ENCODE data around the gene NXN.

NXN gene

DNA sequence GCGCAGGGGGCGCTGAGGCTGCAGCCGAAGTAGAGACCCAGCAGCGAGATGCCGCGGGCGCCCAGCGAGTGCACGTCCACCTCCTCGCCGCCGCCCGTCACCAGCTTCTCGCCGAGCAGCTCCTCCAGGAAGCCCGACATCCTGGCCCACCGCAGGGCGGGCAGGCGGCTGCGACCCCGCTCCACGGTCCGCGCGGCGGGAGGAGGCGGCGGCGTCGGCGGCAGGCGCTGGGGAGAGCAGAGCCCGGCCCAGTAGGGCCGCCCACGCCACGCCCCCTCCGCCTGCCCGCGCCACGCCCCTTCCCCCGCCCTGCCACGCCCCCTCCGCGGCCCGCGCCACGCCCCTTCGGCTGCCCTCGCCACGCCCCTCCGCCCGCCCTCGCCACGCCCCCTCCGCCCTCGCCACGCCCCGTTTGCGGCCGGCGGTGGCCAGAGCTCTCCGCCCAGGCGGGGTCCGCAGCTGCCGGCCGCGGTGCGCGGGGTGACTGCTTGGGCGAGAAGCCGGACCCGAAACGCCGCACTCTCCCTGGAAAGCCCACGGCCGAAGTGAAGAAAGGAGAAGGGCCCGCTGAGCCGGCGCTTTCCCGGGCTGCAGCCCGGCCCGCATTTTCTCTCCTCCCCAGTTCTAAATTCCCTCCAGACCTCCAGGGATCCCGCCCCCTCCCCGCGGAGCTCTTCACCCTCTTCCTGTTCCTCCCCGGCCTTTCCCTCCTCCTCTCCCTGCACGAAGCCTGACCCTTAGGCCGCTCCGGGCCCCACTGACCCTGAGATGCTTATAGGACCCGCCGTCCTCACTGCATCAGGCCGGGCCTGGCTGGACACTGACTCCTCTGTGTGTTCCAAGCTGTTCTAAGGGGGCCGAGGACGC lies at the start of gene NXN:
Gene NXN, minus strand, starts transcription at position 238 of the 867 bp plus-strand sequence.
- in situ Hi-C loops (cut with MboI; ENCODE audit: low sequenced_read_pairs), result loop anchor here (25.0 kb wide), 1 partner anchor 242 kb away; the partner anchor contains the start of gene TLCD3A

DNA sequence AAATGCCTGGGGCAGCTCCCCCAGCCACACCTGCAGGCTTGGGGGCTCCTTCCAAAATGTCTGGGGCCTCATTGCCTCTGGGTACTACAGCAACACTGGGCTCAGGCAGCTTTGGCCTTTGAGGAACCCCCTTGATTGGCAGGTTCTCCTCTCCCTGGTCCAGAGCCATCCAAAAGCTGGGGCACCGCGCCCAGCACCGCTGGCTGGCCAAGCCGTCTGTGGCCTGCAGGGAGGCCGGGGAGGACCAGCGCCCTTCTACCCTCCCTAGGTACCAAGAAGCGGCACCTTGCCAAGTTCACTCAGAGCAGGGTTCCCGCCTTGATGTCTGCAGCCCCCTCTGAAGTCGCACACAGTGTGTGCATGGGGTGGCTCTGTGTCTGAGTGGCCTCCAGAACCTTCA lies 47.5 kb upstream of the NXN start:
- in situ Hi-C loops (cut with MboI; ENCODE audit: low sequenced_read_pairs), result no loop called here

DNA sequence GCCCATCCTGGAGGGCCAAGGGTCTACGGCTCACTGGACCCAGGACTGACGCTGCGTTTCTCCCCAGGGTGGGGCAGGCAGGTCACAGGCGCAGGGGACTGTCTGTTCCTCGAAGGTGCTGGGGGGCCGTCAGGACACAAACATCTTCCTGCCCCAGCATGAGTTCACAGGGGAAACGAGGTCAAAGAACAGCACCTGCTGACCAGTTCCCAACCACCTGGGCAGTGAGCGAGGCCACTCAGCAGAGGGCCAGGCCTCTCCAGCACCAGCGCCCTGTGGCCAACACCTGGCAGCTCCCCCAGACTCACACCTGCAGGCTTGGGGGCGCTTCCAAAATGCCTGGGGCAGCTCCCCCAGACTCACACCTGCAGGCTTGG lies 47.0 kb upstream of the NXN start:
- in situ Hi-C loops (cut with MboI; ENCODE audit: low sequenced_read_pairs), result no loop called here

DNA sequence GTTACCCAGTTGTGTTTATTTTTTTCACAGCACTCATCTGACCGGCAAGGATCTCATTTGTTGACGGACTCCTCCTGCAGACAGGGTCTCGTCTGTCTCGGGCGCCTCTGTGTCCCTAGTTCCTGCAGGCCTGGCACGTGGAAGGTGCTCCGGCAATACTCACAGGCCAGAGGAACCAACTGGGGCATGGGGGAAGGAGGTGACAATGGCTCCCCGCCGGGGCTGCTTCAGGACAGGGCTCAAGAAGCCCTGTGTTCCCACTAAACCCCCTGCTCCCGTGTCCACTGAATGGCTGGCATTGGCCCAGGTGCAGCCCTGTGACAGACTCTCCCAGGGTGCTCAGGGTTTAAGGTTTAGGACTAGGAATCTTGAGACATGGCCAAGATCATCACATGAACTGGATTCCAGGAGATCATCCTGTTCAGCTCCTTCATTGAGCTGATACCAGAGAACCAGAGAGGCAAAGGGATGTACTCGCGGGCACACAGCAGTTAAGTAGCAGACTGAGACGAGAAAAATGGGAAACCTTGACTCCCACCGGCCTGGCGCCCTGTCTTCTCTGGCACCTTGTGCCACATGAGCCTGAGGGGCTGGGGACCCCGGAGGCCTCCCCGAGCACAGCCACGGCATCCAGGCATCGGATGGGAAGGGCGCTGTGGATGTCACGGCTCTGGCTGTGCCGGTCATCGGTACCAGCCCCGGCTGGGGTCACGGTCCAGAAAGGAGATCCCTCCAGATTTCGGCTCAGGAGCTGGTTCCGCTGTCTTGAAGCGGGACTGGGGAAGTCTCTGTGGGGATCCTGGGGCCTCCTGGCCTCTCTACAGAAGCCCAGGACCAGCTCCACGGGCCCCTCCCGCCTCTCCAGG lies 46.4 kb upstream of the NXN start:
- in situ Hi-C loops (cut with MboI; ENCODE audit: low sequenced_read_pairs), result no loop called here

DNA sequence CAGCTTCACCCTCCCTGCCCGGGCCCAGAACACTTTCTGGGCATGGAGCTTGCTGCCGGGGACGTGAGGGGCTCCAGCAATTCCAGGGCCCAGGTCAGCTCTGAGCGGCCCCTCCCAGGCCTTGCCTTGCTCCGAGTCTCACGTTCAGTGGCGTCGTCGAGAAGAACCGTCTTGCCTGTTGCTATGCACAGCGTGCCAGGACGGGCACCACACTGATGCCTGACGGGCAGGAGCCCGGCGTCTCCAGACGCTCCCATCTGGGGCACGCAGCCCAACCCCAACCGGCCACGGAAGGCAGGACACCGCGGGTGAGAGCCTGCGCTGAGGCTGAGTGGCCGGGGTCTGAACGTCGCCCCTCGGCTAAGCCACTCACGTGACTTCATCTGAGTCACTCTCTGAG lies 44.5 kb upstream of the NXN start:
- in situ Hi-C loops (cut with MboI; ENCODE audit: low sequenced_read_pairs), result no loop called here

DNA sequence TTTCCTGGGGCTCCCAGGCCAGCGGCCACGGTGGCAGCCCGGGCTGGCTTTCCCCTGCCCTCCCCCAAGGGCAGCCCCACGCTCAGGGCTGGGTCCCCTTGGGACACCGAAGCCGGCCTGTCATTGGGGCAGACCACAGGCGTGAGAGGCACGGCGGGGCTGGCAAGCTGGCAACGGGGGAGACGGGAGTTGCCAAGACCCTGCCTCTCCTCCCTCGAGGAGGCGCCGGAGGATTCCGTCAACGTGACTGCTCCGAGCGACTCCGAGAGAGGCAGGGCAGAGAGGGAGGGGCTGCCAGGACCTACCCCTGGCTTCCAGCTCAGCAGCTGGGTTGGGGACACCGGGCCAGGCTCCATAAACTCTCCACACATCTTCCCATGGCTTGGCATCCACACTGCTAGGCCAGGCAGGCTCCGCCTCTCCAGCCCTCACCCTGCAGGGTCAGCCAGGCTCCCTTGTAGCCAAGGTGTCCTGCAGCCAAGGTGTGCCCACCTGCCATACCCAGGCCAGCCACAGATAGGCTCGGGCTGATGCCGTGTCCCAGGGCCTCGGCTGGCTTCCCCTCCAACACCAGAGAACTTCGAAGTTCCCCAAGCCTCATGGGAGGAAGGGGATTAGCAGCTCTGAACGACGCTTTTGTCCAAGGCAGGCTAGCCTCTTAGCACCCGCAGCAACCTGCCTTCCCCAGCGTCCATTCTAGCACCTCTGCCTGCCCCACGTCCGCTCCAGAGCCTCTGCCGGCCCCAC lies 42.9 kb upstream of the NXN start:
- in situ Hi-C loops (cut with MboI; ENCODE audit: low sequenced_read_pairs), result no loop called here

DNA sequence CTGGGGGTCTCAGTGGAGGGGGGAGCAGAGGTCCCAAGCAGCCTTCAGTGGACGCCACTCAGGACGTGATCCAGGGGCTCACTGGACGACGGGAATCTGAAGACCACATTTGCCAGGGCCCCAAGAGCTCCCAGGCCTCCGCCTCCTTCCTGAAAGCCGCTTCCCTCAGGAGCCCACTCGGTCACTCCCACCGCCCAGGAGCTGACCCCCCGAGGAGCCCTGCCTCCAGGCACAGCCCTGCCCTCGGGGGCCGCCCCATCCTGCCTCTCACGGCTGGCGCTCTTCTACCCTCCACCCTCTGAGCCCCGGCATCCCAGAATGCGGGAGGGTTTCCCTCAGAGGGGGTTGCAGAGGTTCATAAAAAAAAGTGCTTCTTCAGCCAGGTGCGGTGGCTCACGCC lies 41.6 kb upstream of the NXN start:
- in situ Hi-C loops (cut with MboI; ENCODE audit: low sequenced_read_pairs), result no loop called here

DNA sequence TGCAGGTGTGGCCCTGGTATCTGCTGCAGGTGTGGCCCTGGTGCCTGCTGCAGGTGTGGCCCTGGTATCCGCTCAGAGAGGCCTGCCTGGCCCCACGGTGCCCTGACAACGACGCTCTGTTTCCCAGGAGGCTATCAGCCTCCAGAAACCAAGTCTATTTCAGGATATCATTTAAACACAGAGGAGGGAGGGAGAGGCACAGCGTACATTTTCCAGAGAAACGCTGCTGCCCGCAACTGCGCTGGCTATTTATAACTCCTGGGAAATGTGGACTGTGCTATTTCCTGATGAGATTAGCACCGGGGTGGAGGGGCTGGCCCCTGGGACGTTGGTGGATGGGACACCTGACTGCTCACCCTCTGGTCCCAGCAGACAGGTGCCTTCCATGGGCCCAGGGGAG lies 39.9 kb upstream of the NXN start:
- in situ Hi-C loops (cut with MboI; ENCODE audit: low sequenced_read_pairs), result no loop called here

DNA sequence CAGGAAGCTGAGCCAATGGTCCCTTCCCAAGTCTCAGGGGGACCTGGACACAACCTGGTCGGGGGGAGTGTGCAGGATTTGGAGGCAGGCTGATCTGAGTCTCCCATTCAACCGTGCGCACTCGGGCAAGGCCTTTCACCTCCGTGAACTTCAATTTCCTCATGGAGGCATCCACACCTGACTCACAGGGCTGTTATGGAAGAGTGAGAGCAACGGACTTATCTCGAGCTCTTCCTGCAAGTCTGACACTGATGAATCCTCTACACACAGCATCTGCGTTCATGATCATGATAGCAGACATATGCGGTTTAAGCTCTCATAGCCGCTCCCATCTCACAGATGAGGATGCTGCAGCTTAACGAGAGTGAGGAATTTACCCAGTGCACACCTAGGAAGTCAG lies 39.0 kb upstream of the NXN start:
- in situ Hi-C loops (cut with MboI; ENCODE audit: low sequenced_read_pairs), result no loop called here

DNA sequence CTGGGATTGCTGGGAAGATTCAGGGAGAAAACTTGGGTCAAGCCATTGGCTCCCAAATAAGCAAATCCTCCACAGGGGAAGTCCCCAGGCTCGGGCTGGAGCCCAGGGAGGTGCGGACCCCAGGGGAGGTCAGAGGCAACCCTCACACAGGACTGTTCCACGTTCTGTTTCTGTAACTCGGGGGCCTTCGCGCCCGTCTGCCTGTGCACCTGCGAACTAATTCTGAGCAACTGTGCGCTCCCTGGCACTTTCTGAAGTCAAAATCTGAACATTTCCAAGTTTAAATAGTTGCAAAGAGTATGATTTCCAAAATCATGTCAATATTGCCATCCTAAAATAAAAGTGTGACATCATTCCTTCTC lies 34.1 kb upstream of the NXN start:
- in situ Hi-C loops (cut with MboI; ENCODE audit: low sequenced_read_pairs), result no loop called here

DNA sequence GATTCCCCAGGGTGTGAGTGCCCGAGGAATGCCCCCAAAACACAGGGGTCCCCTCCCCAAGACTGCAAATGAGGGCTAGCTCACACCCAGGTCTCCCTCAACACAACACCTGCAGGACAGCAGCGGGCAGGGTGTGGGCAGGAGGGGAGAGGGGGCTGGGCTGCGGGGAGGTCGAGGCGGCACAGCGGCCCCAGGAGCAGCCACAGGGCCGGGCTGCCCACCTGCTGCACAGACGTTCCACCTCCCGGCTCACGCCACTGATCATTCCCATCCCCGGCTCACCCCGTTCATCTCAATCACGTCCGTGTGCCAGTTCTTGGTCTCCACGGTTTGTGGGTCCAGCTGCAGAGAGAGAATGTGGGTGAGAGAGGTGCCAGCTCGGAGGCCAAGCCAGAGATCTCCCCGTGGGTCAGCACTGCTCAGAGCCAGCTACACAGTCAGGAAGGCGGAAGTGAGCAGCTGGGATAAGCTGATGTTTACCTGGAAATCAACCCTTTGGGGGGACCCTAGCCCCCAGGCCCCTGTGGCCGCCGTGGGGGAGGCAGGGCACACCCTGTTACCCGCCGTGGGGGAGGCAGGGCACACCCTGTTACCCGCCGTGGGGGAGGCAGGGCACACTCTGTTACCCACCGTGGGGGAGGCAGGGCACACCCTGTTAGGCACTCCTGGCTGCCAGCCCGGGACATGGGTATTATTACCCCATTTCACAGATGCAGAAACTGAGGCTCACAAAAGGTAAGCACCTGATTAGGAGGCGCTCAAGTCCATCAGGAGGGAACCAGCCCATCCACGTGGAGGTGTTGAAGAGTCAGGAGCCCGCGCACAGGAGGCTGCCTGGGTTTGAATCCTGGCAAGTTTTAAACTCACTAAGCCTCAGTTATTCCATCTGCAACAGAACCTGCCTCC lies 33.5 kb upstream of the NXN start:
- in situ Hi-C loops (cut with MboI; ENCODE audit: low sequenced_read_pairs), result no loop called here

DNA sequence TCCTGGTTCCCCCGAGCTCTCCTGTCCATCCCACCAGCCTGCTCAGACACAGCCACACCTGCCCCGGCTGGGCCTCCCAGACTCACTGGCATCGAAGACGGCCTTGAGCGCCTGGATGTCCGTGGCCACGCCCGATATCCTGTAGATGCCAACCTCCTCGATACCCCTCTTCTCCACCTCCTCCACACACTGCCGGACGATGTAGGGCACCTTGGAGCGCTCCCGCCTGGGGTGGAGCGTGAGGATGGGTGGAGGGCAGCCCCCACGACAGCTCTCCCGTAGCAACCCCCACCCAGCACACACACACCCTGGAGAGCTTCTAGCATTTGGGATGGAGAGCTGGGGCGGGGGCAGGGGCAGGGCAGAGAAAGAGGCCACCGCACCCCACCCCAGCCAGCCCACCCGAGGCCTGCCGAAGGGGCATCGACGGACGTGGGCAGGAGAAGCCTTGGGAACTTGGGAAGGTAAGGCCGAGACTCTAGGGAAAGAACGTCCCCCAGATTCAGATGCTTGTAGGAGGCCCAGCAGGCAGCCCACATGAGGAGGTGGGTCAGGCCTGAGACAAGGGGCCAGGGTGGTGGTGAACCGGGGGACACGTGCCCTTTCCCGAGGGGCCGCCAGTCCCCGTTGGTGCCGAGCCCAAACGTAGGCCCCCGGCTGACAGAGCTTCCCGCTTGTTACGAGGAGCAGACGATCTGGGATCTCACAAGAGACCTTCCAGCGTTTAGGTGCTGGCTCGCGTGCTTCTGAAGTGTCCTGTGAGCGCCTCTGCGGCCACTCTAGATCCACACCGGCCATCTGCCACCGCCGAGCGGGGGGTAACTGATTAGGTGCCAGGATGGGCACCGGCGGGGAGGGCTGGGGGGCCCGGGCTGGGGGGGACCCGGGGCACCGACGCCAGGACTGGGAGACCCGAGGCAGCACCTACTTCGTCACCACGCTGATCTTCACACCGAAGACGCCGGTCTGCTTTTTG lies 32.5 kb upstream of the NXN start:
- in situ Hi-C loops (cut with MboI; ENCODE audit: low sequenced_read_pairs), result no loop called here

DNA sequence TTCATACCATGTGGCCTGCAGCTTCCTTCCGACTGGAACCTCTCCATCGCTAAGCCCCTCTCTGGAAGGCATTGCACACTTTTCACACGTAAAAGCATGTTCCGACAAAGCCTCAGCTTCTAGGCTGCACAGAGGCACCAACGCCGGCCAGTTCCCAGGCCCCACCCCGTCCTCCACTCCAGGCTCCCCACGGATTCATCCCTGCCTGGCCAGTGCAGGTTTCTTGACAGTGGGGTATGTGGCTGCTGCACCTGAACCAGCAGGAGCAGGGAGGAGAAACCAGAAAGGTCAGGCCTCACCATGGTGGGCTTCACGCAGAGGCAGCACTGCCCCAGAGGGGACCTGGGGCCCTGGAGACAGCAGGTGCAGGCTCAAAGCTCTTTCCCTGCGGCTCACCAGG lies 31.6 kb upstream of the NXN start:
- in situ Hi-C loops (cut with MboI; ENCODE audit: low sequenced_read_pairs), result no loop called here

DNA sequence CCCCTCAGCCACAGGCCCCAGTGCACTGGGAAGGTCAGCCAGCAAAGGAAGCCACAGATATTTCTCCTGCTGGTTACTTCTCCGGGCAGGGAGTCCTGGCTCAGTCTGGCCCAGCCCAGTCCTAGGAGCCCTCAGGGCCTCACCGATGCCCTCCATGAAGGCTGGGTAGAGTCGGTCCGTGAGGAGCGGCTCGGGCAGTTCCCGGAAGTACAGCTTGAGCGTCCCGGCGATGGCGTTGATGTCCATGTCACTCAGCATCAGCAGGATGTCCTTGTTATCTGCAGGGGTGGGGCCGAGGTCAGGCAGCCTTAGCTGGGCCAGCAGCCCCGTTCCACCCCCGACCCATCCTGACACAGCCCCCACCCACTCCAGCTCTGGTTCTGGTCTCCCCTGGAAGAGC lies 31.0 kb upstream of the NXN start:
- in situ Hi-C loops (cut with MboI; ENCODE audit: low sequenced_read_pairs), result no loop called here

DNA sequence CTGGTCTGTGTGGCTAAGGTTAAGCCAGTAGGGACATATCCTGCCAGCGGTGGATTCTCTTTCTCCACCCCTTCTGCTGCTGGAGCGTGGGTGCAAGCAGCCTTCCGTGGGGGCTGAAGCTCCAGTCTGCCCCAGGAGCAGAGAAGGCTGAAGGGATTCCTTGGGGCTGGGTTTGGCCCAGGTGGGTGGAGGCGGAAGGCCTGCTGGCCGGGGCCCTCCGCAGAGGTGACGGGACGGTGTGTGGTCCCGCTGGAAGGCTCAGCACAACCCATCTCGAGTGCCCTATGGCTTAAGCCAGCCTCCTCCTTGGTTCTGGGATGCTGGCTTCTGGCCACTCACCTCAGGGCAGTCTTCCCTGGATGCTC lies 30.5 kb upstream of the NXN start:
- in situ Hi-C loops (cut with MboI; ENCODE audit: low sequenced_read_pairs), result no loop called here

DNA sequence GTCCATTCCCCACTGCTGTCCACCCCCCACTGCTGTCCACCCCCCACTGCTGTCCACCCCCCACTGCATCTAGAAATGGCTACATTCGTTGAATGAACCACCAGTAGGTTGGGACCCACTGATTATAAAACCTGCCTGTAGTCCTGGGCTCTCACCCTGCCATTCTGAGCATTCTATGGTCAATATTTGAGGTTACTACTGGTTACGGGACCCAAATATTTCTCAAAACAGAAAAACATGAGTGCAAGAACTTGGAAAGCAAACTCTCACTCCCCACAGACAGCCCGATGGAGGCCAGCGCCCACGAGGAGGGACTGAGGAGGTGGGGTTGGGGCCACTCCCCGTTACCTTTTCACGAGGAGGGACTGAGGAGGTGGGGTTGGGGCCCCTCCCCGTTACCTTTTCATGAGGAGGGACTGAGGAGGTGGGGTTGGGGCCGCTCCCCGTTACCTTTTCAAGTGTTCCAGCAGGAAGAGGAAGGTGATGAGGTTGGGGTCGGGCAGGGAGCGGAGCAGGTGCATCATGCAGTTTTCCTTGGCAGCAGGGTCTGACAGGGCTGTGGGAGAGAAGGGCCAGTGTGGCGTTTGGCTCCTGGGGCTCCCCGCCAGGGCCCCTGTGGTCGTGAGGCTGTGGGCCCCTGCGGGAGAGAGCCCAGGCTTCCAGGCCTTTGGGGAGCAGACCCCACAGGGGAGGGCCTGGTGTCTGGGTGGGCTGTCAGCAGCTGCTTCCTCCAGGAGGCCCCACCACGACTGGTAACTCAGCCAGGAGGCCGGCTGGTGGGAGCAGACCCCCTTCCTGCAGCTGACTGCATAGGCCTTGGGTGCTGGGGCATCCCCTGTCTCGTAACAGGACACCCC lies 29.9 kb upstream of the NXN start:
- in situ Hi-C loops (cut with MboI; ENCODE audit: low sequenced_read_pairs), result no loop called here

DNA sequence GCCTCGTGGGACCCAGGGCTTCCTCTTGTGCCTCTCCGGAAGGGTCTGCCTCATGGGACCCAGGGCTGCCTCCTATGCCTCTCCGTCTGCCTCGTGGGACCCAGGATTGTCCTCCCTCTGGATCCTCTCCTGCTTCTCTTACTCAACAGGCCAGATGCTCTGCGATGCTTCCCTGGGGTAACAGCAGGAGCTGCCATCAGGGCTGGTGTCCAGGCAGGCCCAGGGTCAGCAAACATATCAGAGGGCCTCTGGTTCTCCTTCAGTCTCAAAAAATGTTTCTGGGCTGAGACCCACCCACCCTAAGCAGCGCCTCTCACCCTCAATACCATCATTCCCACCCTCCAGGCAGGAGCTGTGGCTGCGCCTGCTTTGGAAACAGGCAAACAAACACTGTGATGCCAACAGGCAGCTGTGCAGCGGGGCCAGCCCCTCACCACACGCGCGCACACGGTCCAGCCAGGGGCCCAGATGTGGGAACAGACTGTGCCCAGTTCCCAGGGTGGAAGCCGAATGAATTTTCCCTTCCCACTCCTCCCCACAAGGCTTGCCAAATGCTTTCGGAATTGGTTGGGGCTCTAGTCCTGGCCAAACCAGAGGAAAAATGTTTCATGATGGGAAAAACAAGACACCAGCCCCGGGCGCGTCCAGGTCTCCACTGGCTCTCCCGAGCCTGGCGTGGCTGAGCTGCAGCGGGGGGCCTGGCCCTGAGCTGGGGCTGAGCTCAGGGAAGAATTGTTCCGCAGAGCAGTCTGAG lies 28.6 kb upstream of the NXN start:
- in situ Hi-C loops (cut with MboI; ENCODE audit: low sequenced_read_pairs), result no loop called here
